Measurements from ENCODE around the gene ERP27. TPM values are rescaled to one million over a fixed set of nuclear protein-coding genes. Genes with fewer than 3 reads are reported as not detected.

ERP27 gene
- polyA plus RNA-seq, 1 of the 3 experiments (the other 2 are of a cell fraction), result 0.64 TPM

GRCh38 chr12:14946861-14947260 lies 8.5 kb upstream of the ERP27 start (continued):
- TF ChIP-seq USF2 (IDR thresholded peaks at IDR 0.05; ENCODE audit: borderline replicate concordance, low read depth, low read length), result no peak

- no peak for TF ChIP-seq FOSL2 (IDR thresholded peaks at IDR 0.05; ENCODE audit: borderline replicate concordance, low read depth)
- no peak for TF ChIP-seq MAX (IDR thresholded peaks at IDR 0.05; ENCODE audit: low read depth)
- no peak for TF ChIP-seq REST (IDR thresholded peaks at IDR 0.05; ENCODE audit: low read depth, low read length)
- no peak for TF ChIP-seq ELF1 (IDR thresholded peaks at IDR 0.05)
- TF ChIP-seq GATA2 (CRISPR knock-in tag; IDR thresholded peaks at IDR 0.05), result no peak
- no peak for TF ChIP-seq TEAD4 (IDR thresholded peaks at IDR 0.05; ENCODE audit: borderline replicate concordance, insufficient read depth)
- TF ChIP-seq RCOR1 (IDR thresholded peaks at IDR 0.05; ENCODE audit: low read length), result no peak
- no peak for TF ChIP-seq EZH2phosphoT487 (IDR thresholded peaks at IDR 0.05; ENCODE audit: borderline replicate concordance, low read depth)
- no peak for TF ChIP-seq RFX5 (IDR thresholded peaks at IDR 0.05; ENCODE audit: low read length)
- no peak for TF ChIP-seq FOXJ3 (CRISPR knock-in tag; IDR thresholded peaks at IDR 0.05)
- no peak for TF ChIP-seq MXI1 (IDR thresholded peaks at IDR 0.05; ENCODE audit: low read depth, low read length)
- no peak for TF ChIP-seq NFIC (IDR thresholded peaks at IDR 0.05; ENCODE audit: borderline replicate concordance)
- TF ChIP-seq SMC3 (IDR thresholded peaks at IDR 0.05; ENCODE audit: low read depth, low read length), result no peak
- no peak for TF ChIP-seq IRF3 (IDR thresholded peaks at IDR 0.05; ENCODE audit: low read depth, low read length)
- ChIA-PET POLR2A (no interaction called here), CTCF (interaction anchor here (1.8 kb wide), 1 partner anchor 10 kb away, joined by 6 read pairs; no protein-coding TSS in a partner anchor)
- Histone ChIP-seq H2AFZ (ENCODE audit: low read depth) (no peak overlapping the region), H3K36me3 (replicated peaks in 1 of 2; ENCODE audit: control insufficient read depth in 1 of 2, insufficient read depth in 2 of 2, low read length in 1 of 2) (peaks cover 43 to 75% of the 10 kb centered on the region in 2 experiments), H3K9ac (no peak overlapping the region), H3K4me1 (ENCODE audit: control insufficient read depth in 1 of 2, insufficient read depth in 2 of 2, low read depth in 1 of 2, low read length in 1 of 2) (peaks cover 7 to 38% of the 10 kb centered on the region in 2 experiments), H3K4me2 (no peak overlapping the region), H3K9me2 (no peaks in the 10 kb centered on the region), H3K27ac (ENCODE audit: low read depth in 2 of 2, low read length in 1 of 2) (no peak overlapping the region), H3K9me3 (no peaks in the 10 kb centered on the region), H4K20me1 (ENCODE audit: insufficient read depth) (no peaks in the 10 kb centered on the region), H3K27me3 (ENCODE audit: insufficient read depth) (no peaks in the 10 kb centered on the region), H3K4me3 (ENCODE audit: low read depth in 2 of 2, low read length in 1 of 2) (no peak overlapping the region), H3F3A (replicated peaks; ENCODE audit: insufficient read depth) (peaks cover 9% of the 10 kb centered on the region), H3K79me2 (ENCODE audit: insufficient read depth) (peaks cover 33% of the 10 kb centered on the region)
- 86% methylated on average over 2 of the region's 2 CpGs for WGBS (ENCODE audit: low lambda C conversion rate)
- no peak for DNase-seq
Measured at GRCh38 chr12:14946162-14946561, 7.8 kb upstream of the ERP27 start.
